HG03520 (cell line): ENCODE results near the gene DCAF5.
"Not testable (repeated sequence)": the region's sequence is repeated elsewhere in the genome, so short reads cannot be mapped to it uniquely, and the experiment has no call there.

Source experiments
- ATAC-seq: cut with Tn5 transposase; IDR thresholded peaks from one replicate; pipeline ENCODE4 v1.9.1; 2021; ENCODE audit warnings: mild to moderate bottlenecking, moderate library complexity; ENCODE audit not compliant: unreplicated experiment

The DCAF5 gene

DNA sequence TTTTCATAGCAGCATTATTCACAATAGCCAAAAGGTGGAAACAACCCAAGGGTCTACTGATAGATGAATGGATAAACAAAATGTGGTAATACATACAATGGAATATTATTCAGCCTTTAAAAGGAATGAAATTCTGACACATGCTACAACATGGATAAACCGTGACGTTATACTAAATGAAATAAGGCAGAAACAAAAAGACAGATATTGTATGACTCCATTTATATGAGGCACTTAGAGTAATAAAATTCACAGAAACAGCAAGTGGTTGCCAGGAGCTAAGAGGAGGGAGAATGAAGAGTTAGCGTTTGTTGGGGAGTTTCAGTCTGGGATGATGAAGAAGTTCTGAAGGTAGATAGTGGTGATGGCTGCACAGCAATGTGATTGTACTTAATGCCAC is 76.6 kb downstream of the DCAF5 start:
- ATAC-seq, result no peak

DNA sequence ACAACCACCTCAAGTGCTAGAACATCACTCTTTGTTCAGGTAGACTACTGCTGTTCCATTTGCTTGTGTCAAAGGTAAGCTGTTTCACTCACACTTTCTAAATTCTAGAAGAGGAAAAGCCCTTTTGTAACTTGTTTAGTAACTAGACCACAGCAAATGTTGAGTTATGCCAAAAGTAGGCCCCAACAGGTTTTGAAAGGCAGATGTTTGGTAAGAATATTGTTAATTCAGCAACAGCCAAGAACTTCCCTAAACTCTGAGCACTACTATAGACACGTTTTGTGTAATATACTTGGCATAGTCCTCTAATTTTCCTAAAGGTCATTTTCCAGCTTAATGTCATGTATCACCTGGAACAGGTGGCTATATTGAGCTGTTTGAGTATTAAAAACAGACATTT is 79.0 kb downstream of the DCAF5 start:
- ATAC-seq, result no peak

DNA sequence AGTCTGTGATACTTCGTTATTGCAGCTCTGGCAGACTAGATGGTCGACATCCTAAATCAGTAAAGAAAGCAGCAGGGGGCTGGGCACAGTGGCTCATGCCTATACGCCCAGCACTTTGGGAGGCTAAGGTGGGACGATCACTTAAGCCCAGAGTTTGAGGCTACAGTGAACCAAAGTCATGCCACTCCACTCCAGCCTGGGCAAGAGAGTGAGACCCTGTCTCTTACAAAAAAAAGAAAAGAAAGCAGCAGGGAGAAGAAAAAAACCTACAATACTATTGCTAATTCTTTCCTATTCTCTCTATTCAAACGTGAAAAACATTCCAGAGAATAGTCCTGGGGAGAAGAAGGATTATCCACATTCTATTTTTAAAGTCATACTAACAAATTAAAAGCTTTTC is 79.5 kb downstream of the DCAF5 start:
- no peak for ATAC-seq

DNA sequence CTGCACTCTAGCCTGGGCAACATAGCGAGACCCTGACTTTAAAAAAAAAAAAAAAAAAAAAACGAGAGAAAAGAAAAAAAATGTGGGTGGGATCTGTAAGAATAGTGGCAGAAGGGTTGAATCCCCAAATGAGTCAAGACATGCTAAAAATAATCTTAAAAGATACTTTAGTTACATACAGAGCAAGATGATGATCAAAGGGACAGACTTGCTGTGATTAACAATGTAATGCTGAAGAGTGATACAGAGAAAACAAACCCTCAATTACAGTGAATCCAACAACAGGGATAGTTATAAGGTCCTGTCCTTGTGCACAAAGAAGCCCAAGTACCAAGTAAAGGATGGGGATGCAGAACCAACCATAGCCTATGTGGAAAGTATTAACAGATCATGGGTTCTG is 80.3 kb downstream of the DCAF5 start:
- no peak for ATAC-seq

DNA sequence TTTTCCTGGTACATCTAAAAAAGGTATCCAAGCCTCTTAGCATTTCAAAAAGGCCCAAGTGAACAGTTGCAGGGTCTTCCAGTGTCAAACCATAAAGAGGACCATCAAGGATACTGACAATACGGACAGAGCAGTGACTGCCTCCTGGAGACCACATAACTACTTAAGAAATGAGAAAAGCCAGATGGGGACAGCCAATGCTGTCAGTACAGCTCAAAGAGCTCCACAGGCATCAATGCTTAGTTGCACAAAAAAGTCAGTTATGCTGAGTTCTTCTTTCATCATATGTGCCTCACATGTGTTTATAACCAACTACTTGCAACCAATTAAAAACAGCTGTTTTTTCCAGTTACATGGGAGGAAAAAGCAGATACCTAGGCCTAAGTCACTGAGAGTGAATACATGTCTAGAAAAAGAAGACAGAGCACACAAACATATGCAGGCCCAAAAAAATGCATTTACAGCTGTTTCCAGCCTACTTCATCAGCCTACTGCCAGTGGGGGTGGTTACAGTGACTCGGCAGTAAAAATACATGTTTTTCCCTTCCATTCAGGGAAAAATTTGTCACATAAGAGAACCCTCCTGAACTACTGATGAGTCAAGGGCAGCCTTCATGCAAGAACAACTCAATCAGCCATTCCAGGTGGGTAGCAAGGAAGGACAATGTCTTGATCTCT is 84.0 kb downstream of the DCAF5 start:
- no peak for ATAC-seq

DNA sequence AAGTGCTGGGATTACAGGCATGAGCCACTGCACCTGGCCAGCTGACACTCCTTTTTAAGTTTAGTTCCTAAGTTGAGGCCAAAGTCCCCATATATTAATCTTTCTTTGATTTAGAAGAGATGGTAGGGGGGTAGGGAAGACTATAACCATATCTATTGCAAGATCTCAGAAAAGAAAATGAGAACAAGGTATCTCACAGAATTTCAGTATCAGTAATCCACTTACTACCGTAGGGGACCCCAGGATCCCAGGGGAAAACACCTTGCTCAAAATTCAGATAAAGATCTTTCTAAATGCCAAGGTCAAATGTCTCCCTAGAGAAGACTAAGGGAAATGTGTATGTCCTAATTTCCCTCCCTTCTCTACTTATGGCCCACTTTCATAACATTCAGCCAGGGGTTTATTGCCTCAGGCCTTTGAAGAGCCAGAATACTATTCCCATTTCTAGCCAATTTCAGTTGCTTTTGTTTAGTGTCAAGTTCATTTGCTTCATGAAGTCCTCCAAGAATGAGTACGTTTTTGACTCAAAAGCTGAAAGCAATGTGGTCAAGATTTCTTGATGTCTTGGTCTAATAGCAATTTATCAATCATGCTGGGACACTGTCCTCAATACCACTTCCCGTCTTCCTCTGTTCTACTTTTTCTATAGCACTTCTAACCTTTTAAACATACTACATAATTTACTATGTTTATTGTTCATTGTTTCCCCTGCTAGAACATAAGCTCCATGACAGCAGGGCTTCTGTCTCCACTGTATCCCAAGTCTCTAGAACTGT is 86.3 kb downstream of the DCAF5 start:
- ATAC-seq, result no peak

DNA sequence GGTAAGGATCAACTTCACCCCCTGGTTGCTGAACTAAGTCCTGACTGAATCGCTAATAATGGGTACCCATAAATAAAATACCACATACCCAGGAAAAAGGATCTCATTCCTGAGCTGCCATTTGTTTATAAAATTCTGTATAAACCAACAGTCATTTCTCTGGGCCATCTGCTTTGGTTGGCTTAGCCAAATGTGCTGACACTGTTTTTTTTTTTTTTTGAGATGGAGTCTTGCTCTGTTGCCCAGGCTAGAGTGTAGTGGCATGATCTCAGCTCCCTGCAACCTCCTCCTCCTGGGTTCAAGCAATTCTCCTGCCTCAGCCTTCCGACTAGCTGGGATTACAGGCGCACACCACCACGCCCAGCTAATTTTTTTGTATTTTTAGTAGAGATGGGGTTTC is 87.0 kb downstream of the DCAF5 start:
- ATAC-seq, result not testable (repeated sequence)

DNA sequence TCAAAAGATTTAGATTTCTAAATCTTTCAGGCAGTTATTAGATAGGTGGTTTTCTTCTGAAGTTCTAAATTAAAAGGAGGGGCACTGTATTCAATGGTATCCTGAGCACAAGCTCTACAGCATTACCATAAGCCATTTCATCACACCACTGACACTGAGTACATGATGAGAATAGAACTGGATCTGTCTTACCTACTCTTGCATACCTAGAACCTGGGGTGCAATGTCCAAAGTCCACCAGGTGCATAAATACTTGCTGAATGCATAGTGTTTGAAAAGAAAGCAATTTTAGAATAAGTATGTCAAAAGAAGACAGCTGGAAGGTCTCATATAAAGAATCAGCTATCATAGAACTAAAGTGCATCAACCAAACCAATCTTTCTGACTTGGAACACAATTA is 88.3 kb downstream of the DCAF5 start:
- ATAC-seq, result no peak

DNA sequence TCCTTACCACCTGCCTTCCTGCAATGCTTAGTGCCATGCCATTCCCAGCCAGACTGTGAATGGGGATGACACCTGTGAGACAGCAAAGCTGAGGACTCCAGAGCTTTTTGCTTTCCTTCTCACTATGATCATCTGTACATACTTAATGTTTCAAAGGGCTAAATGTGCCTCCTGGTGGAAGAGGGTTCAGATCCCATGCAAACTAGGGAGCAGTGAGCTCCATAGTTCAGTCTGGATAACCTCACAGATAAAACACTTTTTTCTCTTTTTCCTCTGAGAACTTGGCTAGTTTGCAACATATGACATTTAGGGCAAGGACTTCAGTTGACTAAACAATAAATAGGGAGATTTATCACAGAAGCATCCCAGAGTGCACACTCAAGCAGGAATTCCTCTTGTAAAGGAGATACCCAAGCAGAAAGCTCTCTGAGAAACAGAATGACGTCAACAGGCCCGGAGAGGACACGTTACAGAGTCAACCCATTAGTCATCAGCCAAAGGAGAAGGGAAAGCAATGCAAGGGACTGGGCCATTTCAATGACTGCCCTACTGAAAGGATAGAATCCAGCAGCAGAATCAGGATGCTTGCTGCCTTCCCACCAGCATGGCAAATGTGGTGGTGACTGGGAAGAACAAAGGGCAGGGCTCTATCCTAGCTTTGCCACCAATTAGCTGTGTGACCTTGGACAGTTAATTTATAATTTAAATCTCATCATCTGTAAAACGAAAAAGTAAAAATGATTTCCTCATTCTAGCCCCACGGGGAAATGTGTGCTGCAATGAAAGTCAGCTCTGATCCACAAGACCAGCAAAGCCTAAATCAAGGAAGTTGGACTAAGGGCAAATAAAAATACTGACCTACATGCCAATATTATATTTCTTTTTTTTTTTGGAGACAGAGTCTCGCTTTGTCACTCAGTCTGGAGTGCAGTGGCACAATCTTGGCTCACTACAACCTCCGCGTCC is 93.0 kb downstream of the DCAF5 start:
- ATAC-seq, result no peak

DNA sequence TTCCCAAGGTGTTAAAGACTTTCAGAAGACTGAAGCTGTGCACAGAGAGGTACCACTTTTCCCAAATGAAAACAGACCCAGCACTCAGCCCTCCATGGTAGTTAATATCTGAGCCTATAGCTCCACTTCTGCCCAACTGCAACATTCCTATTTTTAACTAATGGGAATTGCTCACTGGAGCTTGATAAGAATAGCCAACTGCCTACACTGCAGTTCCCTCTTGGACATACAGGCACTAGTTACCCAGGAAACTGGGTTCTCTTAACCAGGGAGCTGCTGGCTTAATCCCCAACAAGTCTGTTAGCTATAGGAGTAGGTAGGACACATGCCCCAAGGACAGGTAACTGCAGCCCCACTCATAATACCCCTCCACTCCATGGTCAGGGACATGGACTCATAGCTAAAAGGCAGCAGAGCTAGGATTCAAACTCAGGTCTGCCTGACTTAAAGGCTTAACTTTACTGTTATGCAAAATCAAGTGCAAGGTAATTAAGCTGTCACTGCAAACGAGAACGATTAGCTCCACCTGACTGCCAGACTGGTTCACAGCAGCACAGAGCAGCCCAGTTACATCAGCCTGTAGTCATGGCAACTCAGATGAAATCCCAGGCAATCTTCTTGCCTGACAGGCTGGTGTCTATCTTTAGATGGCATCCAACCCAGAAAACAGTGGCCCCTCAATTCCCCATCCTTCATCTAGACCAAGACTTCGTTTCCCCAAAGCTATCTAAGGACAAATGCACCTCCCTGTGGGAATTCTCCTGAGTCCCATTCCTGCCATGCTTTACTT is 96.7 kb downstream of the DCAF5 start:
- ATAC-seq, result no peak

DNA sequence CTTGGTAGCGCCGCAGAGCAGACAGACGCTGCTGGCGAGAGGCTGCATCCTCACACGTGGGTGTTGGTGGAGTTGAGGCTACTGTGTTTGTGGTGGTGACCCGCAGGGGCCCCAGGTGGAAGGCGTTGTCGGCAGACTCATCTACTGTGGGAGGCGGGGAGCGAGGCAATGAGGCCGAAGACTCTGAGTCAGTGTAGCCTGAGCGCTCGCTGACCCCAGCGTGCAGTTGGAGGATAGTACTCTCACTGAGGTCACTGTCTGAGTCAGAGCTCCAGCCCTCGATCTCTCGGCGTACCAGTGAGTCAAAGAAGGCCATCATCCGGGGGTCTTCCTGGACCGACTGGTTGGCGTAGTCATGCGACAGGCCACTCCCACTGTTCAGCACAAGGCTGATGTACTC is 97.8 kb downstream of the DCAF5 start:
- ATAC-seq, result no peak

DNA sequence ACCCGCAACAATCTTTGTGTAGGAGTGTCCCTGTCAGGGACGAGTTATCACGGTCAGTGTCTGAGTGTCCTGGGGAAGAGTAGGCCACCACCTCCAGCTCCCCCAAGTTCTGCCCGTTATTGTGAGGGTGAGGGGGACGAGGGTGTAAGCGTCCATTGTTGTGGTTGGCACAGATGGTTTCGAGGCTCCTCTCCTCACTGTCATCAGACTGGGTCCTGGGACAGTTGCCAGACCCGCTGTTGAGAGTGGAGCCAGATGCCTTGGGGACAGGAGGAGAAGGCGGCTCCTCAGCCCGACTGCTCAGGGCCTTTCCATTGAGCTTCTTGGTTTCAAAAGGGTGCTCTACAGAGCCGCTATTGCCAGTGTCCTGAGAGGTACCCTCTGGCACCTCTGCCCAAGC is 98.9 kb downstream of the DCAF5 start:
- ATAC-seq, result no peak

DNA sequence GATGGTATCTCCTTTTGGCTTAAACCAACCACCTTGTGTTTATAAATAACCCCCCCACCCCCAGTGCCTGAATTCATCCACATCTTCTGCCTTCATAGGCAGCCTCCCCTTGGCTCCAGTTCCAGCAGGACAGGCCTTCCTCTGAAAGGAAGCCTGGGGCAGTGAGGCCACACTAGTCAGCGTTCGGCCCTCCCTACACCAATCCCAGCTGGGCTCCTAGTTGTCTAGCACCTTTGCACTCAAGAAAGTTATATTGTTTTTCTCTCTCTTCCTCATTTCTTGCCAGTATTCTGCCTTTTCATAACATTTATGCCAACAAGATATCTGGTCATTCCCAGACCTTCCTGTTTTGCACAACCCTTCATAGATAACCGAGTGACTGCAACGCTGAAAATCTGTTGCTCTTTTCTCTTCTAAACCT is 100.7 kb downstream of the DCAF5 start:
- ATAC-seq, result no peak

DNA sequence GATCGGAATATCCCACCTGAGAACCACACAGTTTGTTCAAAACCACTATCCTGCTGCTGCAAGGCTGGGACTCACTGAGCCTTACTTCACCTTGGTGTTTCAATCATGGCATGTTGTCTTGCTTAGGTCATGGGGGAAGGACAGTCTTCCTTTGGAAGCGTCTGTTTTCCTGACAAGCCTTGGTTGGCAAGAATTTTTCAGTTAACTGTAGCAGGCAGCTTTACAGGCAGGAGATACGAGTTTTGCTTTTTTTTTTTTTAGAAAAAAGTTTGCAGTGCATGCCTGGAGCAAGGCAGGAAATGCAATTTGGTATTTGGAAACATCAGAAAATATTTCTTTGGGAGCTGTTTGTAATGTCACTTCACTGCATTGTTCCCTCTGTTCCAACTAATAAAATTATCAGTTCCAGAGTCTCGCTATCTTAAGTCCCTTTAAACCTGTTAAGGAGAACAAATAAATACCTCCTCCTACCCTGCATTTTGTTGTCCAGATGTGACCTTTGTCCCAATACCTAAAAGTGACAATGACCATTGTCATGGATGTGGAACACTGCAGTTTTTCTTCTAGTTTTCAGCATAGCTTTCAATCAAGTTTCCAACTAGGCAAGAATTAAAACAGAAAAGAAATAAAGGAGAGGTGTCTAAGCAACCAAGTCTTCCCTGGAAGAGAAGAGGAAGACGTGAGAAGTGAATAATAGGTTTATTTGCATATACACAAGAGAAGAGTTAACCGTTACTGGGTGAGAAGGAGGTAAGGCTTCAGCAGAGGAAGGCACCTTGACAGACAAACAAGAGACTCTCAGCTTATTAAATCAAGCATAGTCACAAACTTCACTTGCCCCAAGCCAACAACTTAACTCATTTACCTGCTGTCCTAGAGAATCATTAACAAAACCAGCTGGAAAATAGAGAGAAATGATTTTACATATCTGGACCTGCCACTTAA is 102.4 kb downstream of the DCAF5 start:
- no peak for ATAC-seq

DNA sequence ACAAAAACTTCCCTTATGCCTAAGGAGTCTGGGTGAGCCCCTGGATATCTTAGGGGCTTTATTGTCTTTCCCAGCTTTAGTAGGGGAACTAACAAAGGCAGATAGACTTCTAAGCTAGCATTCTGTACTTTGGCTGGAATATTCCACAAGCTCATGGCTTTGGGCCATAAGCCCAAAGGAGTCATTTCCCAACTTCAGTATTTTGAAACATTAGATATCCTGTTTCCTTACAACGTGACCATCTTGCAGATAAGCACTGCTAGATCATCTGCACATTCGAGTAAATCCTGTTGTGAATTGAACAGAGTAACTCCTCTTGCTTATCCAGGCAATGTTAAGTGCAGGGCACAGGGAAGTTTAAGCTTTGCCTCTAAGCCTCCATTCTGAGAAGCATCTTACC is 103.2 kb downstream of the DCAF5 start:
- no peak for ATAC-seq

DNA sequence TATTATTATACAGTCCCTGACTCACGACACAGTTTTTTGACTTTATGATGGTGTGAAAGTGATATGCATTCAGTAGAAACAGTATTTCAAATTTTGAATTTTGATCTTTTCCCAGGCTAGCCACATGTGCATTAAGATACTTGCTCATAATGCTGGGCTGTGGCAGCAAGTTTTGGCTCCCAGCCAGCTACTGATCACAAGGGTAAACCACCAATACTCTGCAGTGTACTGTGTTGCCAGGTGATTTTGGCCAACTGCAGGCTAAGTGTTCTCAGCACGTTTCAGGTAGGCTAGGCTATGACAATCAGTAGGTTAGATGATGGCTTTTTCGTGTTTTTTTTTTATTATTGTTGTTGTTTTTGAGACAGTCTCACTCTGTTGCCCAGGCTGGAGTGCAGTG is 104.5 kb downstream of the DCAF5 start:
- ATAC-seq, result no peak

DNA sequence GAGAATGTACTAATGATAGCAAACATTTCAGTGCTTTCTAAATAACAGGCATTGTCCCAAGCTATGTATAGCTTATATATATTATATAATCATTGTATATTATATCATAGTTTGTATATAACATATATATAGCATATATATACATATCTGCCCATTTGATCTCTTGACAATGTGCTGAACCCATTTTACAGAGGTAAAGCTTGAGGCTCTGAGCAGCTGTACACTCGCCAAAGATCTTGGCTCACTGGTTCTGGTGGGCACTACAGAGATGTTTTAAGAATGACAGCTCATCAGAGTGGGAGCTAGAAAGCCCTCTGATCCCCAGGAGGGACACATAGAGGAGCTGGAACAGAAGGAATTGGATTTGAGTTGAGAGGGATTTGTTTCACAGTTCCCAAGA is 105.7 kb downstream of the DCAF5 start:
- ATAC-seq, result no peak

DNA sequence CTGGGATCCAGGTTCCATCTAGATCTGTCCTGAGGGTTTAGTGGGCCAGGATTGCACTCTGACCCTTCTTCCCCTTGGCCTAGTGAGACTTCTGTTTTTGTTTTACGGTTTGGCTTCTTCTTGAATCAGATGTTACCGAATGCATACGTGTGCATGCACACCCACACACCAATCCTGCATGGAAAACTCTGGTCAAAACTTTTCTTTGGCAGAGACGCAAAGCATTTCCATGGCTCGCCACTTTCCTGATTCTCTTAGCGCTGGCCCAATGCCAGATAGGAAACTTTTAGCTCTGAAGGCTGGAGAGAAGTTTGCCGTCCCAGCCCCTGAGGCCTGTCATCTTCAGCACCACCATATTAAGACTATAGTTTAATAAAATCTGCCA is 106.5 kb downstream of the DCAF5 start:
- no peak for ATAC-seq

DNA sequence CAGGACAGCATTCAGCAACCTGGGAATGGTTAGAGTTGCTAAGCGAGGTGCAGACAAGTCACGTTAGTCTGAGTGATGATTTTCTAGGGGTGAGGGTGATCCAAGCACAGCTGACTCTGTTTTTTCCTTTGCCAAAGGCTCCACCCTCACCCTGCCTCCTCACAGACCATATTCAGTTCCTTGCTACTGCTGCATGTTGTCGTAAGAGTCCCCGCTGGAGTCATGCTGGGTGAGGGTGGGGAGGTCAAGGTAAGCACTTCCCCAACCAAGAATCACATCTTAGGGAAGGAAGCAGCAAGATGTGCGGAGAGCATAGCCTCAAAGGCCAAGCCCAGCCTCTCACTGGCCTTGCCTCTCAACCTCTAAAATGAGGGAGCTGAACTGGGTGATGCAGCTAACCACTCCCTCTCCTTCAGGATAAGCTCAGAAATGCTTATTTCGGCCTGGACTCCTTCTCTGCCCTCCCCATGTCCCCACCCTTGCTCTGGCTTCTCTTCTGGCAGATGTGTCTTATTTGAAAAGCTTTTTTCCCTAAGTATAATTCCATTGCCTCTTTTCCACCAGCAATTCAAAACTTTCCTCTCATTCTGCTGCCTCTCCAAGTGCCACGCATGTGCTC is 107.0 kb downstream of the DCAF5 start:
- no peak for ATAC-seq
